ENCODE measurements around the gene PALLD. TPM values are rescaled to one million over a fixed set of nuclear protein-coding genes. Genes with fewer than 3 reads are reported as not detected.

PALLD gene
- total RNA-seq, 4 donors from 2014 or later, result 58.5 to 164 (median 84.2) TPM

- ATAC-seq (ENCODE audit: low FRiP score), result no peak
- no peak for DNase-seq (ENCODE audit: low spot score)
- no peak for TF ChIP-seq CTCF (IDR thresholded peaks at IDR 0.05)
These were observed 53.4 kb downstream of the PALLD start for GRCh38 chr4:168550064-168550766.

- ATAC-seq (ENCODE audit: low FRiP score), result no peak
- no peak for DNase-seq (ENCODE audit: low spot score)
- no peak for TF ChIP-seq CTCF (IDR thresholded peaks at IDR 0.05)
These were observed 54.4 kb downstream of the PALLD start for GRCh38 chr4:168551211-168551610.

GRCh38 chr4:168551945-168552695 is 55.3 kb downstream of the PALLD start:
- DNase-seq (ENCODE audit: low spot score) (no peak), ATAC-seq (ENCODE audit: low FRiP score) (no peak)
- TF ChIP-seq CTCF (IDR thresholded peaks at IDR 0.05), result no peak

GRCh38 chr4:168553714-168554370 is 57.0 kb downstream of the PALLD start:
- TF ChIP-seq CTCF (IDR thresholded peaks at IDR 0.05), result no peak
- no peak for DNase-seq (ENCODE audit: low spot score)
- ATAC-seq (ENCODE audit: low FRiP score), result no peak

- ATAC-seq (ENCODE audit: low FRiP score), result no peak
- DNase-seq (ENCODE audit: low spot score), result no peak
- TF ChIP-seq CTCF (IDR thresholded peaks at IDR 0.05), result no peak
These were observed 58.6 kb downstream of the PALLD start for GRCh38 chr4:168555437-168555836.

- DNase-seq (ENCODE audit: low spot score) (no peak), ATAC-seq (ENCODE audit: low FRiP score) (no peak)
- no peak for TF ChIP-seq CTCF (IDR thresholded peaks at IDR 0.05)
These were observed 60.8 kb downstream of the PALLD start for GRCh38 chr4:168557658-168558057.
